ENCODE results near the gene CBFA2T3.
"Not testable (repeated sequence)": the region's sequence is repeated elsewhere in the genome, so short reads cannot be mapped to it uniquely, and the experiment has no call there.

The CBFA2T3 gene

DNA sequence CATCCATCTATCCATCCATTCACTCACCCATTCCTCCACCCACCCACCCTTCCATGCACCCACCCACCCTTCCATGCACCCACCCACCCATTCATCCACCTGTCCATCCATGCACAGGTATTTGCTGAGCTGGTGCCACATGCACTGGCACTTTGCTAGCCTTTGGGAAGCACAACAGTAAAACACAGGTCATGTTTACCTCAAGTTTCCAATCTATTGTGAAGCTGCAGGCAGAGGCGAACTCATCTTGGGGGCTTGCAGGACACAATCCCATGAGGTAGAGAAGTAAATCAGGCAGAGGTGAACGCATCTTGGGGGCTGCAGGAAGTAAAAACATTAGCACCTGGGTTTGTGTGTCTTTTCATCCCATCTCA, 35.6 kb upstream of the CBFA2T3 start:
- no peak for DNase-seq

DNA sequence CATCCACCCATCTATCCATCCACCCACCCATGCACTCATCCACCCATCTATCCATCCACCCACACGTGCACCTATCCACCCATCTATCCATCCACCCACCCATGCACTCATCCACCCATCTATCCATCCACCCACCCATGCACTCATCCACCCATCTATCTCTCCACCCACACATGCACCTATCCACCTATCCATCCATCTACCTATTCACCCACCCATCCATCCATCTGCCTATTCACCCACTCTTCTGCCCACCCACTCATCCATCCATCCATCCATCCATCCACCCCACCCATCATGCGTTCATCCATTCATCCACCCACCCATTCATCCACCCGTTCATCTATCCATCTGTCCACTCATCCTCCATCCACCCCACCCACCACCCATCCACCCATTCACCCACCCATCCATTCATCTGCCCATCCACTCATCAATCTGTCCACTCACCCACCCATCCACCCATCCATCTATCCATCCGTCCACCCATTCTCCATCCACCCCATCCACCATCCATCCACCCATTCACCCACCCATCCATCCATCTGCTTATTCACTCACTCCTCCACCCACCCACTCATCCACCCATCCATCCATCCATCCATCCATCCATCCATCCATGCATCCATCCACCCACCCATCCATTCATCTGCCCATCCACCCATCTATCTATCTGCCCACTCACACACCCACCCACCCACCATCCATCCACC, 35.1 kb upstream of the CBFA2T3 start:
- DNase-seq, result no peak

DNA sequence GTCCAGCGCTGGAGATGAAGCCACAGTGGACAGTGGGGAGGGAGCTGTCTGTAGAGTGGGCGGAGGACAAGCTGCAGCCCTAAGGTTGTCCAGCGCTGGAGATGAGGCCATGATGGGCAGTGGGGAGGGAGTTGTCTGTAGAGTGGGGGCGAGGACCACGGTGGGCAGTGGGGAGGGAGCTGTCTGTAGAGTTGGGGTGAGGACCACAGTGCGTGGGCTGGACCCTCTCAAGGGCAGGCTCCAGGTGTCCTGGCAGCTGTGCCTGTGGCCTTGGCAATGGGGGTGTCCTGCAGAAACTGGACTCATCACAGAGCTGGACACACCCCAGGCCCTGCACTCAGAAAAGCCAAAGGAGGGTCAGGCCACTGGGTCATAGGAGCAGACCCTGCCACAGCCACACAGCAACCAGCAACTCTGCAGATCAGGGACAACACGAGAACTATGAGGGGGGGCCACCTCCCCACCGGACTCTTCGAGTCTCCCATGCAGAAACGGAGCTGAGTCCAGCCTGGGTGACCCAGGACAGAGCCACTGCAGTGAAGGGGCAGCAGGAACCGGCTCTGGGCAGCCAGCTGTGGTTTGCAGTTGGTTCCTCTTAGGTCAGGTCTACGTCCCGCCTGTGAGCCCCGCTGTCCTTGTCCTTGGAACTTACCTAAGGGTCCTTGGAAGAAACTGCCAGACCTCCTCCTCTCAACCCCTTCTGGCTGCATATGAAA, 33.4 kb upstream of the CBFA2T3 start:
- DNase-seq, result no peak

DNA sequence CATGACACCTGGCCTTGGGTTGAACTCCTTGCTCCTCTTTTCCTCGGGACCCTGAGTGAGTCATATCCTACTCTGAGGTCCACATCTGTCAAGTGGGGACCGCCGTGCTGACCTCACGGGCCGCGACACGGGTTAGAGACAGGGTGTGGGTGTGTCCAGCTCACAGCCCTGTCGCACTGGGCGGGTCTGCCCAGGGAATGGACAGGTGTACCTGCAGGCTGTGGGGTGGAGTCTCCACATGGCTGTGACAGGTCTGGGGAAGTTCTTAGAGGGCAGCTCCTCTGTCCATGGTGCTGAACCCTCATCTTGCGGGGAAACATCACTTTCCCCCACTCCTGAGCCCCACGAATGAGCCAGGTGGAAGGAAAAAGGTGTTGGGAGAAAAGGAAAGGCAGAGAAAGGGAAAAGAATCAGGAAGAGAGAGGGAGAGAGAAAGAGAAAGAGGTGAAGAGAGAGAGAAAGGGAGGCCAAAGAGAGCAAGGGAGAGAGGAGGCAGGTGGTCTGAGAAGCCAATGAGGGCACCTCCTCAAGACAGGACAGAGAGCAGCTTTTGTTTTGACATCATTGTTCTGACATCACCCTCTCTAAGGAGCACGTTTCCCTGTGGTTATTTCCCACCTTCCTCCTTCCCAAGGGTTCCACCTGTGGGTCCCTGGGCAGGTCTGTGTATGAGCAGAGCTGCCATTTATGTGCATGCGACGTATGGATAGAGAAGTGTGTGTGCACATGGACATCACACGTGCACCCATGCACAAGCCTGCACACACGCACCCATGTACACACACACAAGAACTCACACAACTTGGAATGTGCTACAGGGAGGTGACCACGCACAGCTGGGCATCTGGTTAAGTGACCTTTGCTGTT, 32.6 kb upstream of the CBFA2T3 start:
- peak; percentile 66 for DNase-seq

DNA sequence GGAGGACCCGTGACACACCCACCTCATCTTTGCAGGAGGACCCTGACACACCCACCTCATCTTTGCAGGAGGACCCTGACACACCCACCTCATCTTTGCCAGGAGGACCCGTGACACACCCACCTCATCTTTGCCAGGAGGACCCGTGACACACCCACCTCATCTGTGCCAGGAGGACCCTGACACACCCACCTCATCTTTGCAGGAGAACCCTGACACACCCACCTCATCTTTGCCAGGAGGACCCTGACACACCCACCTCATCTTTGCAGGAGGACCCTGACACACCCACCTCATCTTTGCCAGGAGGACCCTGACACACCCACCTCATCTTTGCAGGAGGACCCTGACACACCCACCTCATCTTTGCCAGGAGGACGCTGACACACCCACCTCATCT, 31.8 kb upstream of the CBFA2T3 start:
- DNase-seq, result not testable (repeated sequence)

DNA sequence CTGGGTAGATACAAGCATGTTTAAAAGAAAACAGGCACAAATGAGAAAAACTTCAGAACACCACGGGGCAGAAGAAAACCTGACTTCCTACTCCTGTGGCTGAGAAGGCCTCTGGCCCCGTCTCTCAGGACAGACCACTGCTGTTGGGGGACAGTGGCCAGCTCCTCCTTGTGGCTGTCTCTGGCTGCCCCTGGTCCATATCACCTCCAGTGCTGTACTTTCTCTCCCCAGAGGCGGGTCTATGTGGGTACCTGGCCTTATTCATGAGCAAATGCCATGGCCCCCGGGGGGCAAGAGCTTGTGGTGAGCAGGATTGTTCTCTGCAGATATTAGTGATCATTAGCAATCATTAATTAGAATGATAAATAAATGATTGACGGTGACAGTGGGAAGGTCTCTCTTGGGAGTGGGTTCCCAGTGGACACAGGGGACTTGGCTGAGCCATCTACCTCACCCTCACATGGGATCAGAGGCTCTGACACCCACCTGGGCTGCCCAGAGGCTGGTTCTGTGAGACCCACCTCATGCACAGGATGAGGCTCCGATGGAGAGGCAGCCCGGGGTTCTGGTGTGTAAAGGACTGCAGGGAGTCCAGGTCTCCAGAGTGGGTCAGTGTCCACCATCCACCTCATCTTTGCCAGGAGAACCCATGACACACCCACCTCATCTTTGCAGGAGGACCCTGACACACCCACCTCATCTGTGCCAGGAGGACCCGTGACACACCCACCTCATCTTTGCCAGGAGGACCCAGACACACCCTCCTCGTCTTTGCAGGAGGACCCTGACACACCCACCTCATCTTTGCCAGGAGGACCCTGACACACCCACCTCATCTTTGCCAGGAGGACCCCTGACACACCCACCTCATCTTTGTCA, 30.6 kb upstream of the CBFA2T3 start:
- no peak for DNase-seq

DNA sequence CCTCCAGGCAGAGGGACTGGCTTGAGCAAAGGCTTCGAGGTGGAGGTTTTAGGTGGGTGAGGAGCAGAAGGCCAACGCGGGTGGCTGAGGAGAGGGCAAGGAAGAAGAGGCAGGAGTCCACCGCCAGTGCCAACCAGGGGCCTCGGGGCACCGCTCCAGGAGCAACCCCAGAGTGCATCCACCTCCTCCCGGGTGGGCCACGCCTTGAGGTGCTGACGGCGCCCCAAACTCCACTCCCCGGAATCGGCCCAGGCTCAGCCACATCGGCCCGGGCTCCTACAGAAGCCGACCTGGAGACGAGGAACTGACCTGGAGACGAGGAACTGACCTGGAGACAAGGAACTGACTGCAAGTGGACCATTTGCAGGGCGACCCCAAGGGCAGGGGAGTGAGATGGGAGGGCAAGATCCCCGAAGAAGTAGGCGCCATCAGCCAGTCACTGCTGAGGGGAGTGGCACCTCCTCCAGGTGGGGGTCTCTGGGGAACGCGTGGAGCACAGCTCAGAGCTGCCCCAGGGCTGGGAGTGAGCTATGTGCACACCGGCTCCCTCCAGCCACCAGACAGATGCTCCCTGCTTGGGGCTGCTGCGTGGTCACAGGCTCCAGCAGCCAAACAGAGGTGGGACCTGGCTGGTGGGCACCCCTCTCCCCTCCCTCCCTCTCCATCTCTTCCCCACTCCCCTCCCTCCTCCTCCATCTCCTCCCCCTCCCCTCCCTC, 29.2 kb upstream of the CBFA2T3 start:
- no peak for DNase-seq

DNA sequence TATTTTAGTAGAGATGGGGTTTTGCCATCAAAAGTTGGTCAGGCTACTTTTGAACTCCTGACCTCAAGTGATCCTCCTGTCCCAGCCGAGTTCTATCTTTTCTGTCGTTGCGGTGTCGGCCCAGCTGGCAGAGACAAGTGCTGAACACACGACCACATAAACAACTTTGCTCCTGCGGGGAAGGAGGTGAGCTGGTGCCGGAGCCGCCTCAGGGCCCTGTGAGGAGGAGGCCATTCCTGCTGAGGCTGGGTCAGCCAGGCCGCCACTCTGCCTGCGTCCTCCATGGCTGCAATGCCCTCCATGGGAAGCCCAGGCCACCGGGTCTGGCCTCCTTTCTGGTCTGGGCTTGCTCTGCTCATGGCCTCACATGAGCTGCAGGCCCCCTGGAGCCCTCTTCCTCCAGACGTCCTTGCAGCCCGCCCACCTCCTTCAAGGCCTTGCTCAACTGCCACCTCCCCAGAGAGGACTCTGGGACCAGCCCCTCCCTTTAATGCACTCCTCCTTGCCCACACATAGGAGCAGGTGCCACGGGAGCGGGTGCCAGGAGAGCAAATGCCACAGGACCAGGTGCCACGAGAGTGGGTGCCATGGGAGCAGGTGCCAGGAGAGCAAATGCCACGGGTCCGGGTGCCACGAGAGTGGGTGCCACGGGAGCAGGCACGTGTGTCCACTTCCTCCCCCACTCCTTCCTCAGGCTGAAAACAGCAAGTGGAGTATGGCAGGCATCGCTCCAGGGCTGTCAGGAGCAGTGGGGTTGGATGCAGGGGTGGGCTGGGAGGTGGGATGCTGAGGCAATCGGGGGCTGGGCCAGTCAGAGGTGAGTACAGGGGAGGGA, 28.4 kb upstream of the CBFA2T3 start:
- no peak for DNase-seq

DNA sequence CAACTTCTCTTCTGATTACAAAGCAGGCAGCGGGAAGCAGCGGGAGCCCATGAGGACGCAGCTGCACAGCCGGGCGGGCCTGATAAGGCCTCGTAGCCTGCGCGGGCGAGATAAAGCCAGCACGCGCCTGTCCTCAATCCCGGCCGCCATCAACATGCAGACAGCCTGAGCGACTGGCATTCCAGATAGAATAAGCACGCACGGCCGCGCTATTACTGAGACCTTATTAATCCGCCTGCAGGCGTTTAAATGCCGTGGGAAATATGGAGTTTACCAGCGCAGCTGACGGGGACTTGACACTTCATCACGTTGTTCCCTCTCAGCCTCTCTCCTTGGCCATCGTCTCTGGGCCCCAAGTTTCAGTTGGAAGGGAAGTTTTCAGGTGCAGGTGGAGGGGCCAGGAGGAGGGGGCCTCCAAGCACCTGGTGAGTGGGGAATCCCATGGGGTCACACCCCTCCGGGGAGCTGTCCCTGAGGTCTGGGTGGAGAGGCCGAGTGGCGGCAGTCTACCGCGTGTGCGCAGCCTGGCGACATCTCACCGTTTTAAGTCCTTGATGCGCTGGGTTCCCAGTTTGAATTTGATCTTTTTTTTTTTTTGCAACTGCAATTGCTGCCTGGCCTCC, 27.3 kb upstream of the CBFA2T3 start:
- DNase-seq, result peak; percentile 81

DNA sequence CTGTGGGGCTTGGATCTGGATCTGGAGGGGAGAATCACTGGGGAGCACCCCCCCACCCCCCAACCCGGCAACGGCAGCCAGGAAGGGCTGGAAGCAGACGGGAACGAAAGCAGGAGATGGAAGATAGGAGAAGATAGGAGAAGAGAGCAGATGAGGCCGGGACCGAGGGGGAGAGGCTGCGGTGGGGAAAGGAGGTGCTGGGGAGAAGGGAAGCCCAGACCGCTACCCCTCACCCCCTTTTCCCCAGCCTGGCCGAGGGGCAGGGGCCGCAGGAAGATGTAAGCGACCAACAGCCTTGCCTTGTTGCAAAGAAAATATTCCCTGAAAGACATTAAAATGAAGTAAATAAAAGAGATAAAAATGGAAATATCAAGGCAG, 26.8 kb upstream of the CBFA2T3 start:
- DNase-seq, result no peak

DNA sequence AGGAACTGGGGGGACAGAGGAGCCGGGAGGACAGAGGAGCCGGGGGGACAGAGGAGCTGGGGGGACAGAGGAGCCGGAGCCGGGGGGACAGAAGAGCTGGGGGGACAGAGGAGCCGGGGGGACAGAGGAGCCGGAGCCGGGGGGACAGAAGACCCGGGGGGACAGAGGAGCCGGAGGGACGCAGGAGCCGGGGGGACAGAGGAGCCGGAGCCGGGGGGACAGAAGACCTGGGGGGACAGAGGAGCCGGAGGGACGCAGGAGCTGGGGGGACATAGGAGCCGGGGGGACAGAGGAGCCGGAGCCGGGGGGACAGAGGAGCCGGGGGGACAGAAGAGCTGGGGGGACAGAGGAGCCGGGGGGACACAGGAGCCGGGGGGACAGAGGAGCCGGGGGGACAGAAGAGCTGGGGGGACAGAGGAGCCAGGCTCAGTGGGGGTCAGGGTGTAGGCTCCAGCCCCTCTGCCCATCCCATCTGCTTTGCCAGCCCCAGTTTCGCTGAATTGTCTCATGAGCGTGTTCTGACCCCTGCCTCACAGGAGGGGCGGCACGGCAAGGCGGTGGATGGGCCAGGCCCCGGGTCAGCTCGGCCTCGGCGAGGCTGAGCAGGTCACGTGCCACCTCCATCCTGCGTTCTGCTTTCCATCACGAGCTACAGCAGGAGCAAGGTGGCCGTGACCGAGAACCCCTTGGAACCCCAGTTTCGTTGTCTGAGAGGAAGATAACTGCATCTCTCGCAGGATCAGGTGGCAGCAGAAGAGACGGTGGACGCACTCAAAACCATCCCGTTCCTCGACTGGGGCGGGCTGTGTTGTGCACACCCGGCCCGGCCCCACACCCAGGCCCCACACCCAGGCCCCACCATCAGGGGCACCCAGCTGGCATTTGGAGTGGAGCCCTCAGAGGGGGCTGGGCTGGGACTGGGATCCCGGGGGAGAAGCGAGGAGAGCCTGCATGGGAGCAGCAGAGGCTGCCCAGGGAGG, 26.1 kb upstream of the CBFA2T3 start:
- no peak for DNase-seq

DNA sequence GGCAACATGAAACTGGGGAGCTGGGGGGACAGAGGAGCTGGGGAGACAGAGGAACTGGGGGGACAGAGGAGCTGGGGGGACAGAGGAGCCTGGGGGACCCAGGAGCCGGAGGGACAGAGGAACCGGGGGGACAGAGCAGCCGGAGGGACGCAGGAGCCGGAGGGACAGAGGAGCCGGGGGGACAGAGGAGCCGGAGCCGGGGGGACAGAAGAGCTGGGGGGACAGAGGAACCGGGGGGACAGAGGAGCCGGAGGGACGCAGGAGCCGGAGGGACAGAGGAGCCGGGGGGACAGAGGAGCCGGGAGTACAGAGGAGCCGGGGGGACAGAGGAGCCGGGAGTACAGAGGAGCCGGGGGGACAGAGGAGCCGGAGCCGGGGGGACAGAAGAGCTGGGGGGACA, 25.1 kb upstream of the CBFA2T3 start:
- not testable (repeated sequence) for DNase-seq

DNA sequence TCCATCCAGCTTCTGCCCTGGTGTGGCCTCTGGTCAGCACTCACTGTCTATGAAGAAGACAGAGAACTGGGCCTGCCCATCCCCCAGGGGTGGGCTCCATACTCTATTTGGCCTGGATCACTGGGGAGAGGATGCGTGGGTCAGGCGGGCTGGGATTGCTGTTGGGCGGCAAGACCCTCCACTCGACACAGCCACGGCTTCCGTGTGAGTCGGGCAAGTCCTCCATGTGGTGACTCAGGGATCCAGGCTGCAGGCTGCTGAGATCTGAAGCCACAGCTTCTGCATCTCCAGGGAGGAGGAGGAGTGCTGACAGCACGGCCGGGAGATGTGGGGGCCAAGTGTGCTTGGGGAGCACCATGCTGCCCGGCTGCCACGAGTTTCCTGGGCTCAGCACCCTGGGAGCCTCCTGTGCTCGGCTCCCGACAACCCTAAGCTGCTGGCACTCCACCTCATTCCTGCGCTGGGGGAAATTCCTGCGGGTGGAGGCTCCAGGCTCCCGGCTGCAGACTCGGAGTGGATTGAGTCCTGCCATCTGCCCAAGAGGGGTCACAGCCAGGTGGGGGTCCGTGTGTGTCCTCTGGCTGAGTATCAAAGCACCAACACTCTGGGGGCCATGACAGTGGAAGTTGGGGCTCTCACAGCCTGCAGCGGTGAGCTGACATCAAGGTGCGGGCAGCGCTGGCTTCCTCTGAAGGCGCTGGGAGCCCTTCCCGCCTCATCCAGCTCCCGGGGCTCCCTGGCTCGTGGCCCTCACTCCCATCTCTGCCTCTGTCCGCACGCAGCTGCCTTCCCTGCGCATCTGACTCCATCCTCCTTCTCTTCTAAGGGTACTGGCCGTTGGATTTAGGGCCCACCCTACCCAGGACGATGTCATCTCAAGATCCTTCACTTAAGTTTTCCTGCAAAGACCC, 24.4 kb upstream of the CBFA2T3 start:
- DNase-seq, result no peak

DNA sequence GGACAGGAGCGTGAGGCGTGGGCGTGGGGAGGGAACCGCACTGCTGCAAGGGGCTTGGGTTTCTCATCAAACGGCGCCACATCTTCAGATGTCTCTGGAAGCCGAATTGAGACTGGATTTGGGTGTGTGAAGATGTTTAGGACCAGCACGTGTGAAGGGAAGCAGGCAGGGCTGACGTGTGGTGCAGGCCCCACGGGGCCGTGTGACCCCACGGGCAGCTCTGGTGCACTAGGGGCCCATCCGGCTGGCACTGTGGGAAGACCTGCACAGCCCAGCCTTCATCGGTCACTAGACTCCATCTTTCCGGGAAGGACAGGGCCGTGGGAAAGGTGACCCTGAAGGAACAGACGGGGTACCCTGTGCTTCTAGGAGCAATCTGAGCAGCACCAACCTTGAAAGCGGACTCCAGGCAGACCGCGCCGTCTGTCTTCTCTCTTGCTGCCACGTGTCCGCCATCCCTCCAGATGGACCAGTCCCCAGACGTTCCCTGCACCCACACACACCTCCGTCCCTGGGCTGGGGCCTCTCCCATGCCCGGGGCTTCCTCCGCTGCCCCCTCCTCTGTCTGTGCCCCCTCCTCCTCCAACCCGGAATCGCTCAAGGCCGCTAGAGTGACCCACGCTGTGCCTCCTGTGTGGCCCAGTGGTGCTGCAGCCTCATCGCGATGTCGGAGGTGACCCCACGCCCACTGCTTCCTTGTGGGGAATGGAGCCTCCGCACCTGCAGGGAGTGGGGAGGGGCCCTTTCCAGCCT, 23.4 kb upstream of the CBFA2T3 start:
- DNase-seq, result no peak

DNA sequence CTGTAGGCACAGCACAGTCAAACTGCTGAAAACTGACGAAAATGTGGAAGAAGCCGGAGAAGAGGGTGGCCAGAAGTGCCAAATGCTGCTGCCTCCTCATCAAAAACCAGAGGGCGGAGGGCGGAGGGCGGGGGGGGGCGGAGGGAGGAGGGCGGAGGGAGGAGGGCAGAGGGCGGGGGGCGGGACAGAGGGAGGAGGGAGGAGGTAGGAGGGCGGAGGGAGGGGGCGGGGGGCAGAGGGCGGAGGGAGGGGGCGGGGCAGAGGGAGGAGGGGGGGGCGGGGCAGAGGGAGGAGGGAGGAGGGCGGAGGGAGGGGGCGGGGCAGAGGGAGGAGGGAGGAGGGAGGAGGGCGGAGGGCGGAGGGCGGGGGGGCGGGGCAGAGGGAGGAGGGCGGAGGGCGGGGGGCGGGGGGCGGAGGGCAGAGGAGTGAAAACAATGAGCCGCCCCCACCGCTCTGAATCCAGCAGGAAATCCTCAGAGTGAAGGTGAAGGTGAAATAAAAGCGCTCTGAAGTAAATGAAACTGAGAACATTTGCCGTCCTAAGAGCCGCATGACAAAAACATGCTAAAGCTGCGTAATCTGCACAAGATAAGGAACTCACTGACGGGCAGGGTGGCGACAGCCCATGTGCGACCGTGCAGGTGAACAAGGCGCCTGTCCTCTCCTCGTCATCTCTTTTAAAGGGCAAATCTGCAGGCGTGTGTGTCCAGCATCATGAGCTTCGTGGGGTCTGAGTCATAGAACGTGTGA, 22.6 kb upstream of the CBFA2T3 start:
- no peak for DNase-seq

DNA sequence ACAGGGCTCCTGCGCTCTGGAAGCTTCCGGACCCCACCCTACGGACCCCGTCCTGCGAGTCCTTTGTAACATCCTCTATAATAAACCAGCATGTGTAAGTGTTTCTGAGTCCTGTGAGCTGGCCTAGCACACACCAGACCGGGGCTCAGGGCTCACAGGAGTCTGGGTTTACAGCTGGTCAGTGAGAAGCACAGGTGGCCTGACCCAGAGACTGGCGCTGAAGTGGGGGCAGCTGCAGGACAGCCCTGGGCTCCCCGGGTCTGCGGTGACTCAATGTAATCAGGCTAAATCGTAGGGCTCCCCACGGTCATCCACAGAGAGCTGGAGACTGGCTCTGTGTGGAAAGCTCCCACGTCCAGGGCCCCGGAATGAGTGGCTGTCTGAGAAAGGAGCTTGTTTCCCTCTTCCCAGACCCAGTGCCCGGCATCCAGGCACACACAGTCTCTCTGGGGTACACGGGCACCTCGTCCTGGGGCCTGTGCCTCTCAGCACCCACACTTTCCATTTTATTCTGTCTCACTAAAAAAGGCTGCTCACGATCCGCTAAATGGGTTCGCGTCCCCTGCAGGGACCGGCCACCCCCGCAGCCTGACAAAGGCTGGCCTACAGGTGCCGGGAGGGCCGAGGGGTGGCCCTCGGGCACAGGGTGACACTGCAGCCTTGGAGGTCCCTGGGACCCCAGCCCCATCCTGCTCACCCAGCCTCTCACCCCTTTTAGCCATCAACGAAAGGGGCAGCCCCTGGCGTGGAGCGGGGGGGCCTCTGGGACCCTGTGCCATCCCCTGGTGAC, 18.9 kb upstream of the CBFA2T3 start:
- no peak for DNase-seq

All from eye (tissue), 1 donor.